Endothelial cell (in vitro differentiated cells): ENCODE measurements around the gene KLHL24. TPM values are rescaled to one million over a fixed set of nuclear protein-coding genes. Genes with fewer than 3 reads are reported as not detected.
"Not testable (repeated sequence)": the region's sequence is repeated elsewhere in the genome, so short reads cannot be mapped to it uniquely, and the experiment has no call there.

Experiments
- DNase-seq: peaks from one replicate; pipeline ENCODE4 v3.0.0; 2021; ENCODE audit warnings: low spot score
- H3K27ac Mint-ChIP-seq: one replicate; pipeline ENCODE4 v1.8.0; 2021; ENCODE audit warnings: mixed read lengths, inconsistent platforms; ENCODE audit not compliant: unreplicated experiment
- H3K27me3 Mint-ChIP-seq: one replicate; pipeline ENCODE4 v1.8.0; 2021; ENCODE audit warnings: mild to moderate bottlenecking, moderate library complexity, mixed read lengths, inconsistent platforms; ENCODE audit not compliant: unreplicated experiment
- H3K36me3 Mint-ChIP-seq: one replicate; pipeline ENCODE4 v1.8.0; 2021; ENCODE audit warnings: mild to moderate bottlenecking, low read depth, mixed read lengths, inconsistent platforms; ENCODE audit not compliant: unreplicated experiment
- H3K4me1 Mint-ChIP-seq: one replicate; pipeline ENCODE4 v1.8.0; 2021; ENCODE audit warnings: mild to moderate bottlenecking, mixed read lengths, inconsistent platforms; ENCODE audit not compliant: unreplicated experiment
- H3K4me3 Mint-ChIP-seq: one replicate; pipeline ENCODE4 v1.8.0; 2021; ENCODE audit warnings: mild to moderate bottlenecking, mixed read lengths, inconsistent platforms; ENCODE audit not compliant: unreplicated experiment
- H3K9me3 Mint-ChIP-seq: one replicate; pipeline ENCODE4 v1.8.0; 2021; ENCODE audit warnings: mixed read lengths, inconsistent platforms; ENCODE audit not compliant: unreplicated experiment
- total RNA-seq: library from RNA; stranded (reverse); fragmentation: NEBNext Ultra II Directional; extraction: Animal tissue kit (Norgen Biotek cat#: 25700); gene quantifications from one replicate; pipeline ENCODE4 v1.2.1, GENCODE V29; 2021; ENCODE audit not compliant: unreplicated experiment
- TF ChIP-seq, protein P1 (sequence below): fragments of 200-600 bp; sonication (generic); IDR thresholded peaks from one replicate; pipeline ENCODE4 v1.5.0; 2021; ENCODE audit warnings: antibody characterized with exemption; ENCODE audit not compliant: unreplicated experiment

The KLHL24 gene
- total RNA-seq, 1 donor from 2014 or later: 50.9 TPM

- no peak for DNase-seq
- Mint-ChIP-seq H3K4me3 (peak overlapping the region; percentile 90), H3K4me1 (peaks cover 11% of the 10 kb centered on the region), H3K36me3 (peaks cover 6% of the 10 kb centered on the region), H3K9me3 (no peaks in the 10 kb centered on the region), H3K27me3 (peaks cover 13% of the 10 kb centered on the region), H3K27ac (peak overlapping the region; percentile 87)
- TF ChIP-seq, protein P1, sequence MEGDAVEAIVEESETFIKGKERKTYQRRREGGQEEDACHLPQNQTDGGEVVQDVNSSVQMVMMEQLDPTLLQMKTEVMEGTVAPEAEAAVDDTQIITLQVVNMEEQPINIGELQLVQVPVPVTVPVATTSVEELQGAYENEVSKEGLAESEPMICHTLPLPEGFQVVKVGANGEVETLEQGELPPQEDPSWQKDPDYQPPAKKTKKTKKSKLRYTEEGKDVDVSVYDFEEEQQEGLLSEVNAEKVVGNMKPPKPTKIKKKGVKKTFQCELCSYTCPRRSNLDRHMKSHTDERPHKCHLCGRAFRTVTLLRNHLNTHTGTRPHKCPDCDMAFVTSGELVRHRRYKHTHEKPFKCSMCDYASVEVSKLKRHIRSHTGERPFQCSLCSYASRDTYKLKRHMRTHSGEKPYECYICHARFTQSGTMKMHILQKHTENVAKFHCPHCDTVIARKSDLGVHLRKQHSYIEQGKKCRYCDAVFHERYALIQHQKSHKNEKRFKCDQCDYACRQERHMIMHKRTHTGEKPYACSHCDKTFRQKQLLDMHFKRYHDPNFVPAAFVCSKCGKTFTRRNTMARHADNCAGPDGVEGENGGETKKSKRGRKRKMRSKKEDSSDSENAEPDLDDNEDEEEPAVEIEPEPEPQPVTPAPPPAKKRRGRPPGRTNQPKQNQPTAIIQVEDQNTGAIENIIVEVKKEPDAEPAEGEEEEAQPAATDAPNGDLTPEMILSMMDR: no peak
Observed at GRCh38 chr3:183635107-183635430, 354 bp upstream of the KLHL24 start.

GRCh38 chr3:183636221-183637105 is 1.0 kb downstream of the KLHL24 start:
- Mint-ChIP-seq H3K9me3 (no peaks in the 10 kb centered on the region), H3K4me1 (peaks cover 11% of the 10 kb centered on the region), H3K36me3 (peaks cover 6% of the 10 kb centered on the region), H3K27me3 (peaks cover 11% of the 10 kb centered on the region), H3K27ac (peak overlapping the region; percentile 90), H3K4me3 (peak overlapping the region; percentile 90)
- TF ChIP-seq, protein P1: peak; percentile 14
- peak; percentile 84 for DNase-seq

GRCh38 chr3:183637106-183637486 is 1.7 kb downstream of the KLHL24 start:
- DNase-seq: no peak
- Mint-ChIP-seq H3K4me1 (peaks cover 11% of the 10 kb centered on the region), H3K9me3 (no peaks in the 10 kb centered on the region), H3K27ac (peak overlapping the region; percentile 90), H3K36me3 (peaks cover 6% of the 10 kb centered on the region), H3K27me3 (peaks cover 9% of the 10 kb centered on the region), H3K4me3 (peak overlapping the region; percentile 90)
- TF ChIP-seq, protein P1: no peak

GRCh38 chr3:183637633-183638032 is 2.2 kb downstream of the KLHL24 start:
- H3K4me1 Mint-ChIP-seq: peaks cover 11% of the 10 kb centered on the region
- not testable (repeated sequence) for H3K36me3 Mint-ChIP-seq, H3K27ac Mint-ChIP-seq, H3K27me3 Mint-ChIP-seq, H3K9me3 Mint-ChIP-seq, DNase-seq
- H3K4me3 Mint-ChIP-seq: peak overlapping the region; percentile 90

GRCh38 chr3:183638101-183638852 is 2.9 kb downstream of the KLHL24 start:
- Mint-ChIP-seq H3K4me1 (peaks cover 11% of the 10 kb centered on the region), H3K4me3 (no peak overlapping the region), H3K9me3 (no peaks in the 10 kb centered on the region), H3K36me3 (peaks cover 6% of the 10 kb centered on the region), H3K27me3 (peaks cover 9% of the 10 kb centered on the region), H3K27ac (no peak overlapping the region)
- DNase-seq: no peak
- TF ChIP-seq, protein P1: no peak

DNA sequence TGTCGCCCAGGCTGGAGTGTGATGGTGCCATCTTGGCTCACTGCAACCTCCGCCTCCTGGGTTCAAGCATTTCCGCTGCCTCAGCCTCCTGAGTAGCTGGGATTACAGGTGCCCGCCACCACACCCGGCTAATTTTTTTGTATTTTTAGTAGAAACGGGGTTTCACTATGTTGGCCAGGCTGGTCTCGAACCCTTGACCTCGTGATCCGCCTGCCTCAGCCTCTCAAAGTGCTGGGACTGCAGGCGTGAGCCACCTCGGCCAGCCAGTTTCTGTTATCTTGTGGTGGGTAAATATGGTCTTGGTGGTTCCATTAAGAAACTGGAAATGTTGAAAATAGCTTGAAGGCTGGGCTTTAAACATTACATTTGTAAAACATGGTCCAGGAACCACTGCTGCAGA is 5.2 kb downstream of the KLHL24 start:
- not testable (repeated sequence) for H3K27me3 Mint-ChIP-seq, H3K9me3 Mint-ChIP-seq, H3K36me3 Mint-ChIP-seq, H3K27ac Mint-ChIP-seq, DNase-seq, H3K4me3 Mint-ChIP-seq
- H3K4me1 Mint-ChIP-seq: peaks cover 11% of the 10 kb centered on the region
